ENCODE results near the gene IGF2R.
"Not testable (repeated sequence)": the region's sequence is repeated elsewhere in the genome, so short reads cannot be mapped to it uniquely, and the experiment has no call there.

IGF2R gene

GRCh38 chr6:160124007-160124406 lies 155.1 kb downstream of the IGF2R start:
- Histone ChIP-seq H3K79me2 (ENCODE audit: low read length) (no peaks in the 10 kb centered on the region), H3K27me3 (replicated peaks; ENCODE audit: insufficient read depth, low read length) (no peaks in the 10 kb centered on the region), H3K4me1 (ENCODE audit: low read length) (no peaks in the 10 kb centered on the region), H3K36me3 (replicated peaks; ENCODE audit: insufficient read depth, low read length) (no peaks in the 10 kb centered on the region), H2AFZ (ENCODE audit: low read length) (no peak overlapping the region), H4K20me1 (ENCODE audit: insufficient read depth, low read length) (no peaks in the 10 kb centered on the region), H3F3A (ENCODE audit: insufficient read depth, low read length) (no peaks in the 10 kb centered on the region), H3K4me3 (ENCODE audit: low read length) (no peak overlapping the region), H3K9me2 (replicated peaks; ENCODE audit: insufficient read depth, low read length) (no peaks in the 10 kb centered on the region), H3K4me2 (ENCODE audit: low read depth, low read length) (no peak overlapping the region), H3K9me3 (replicated peaks; ENCODE audit: insufficient read depth, low read length) (no peaks in the 10 kb centered on the region), H3K9ac (ENCODE audit: low read length) (no peak overlapping the region), H3K27ac (ENCODE audit: low read length) (no peak overlapping the region)
- TF ChIP-seq EZH2 (optimal IDR thresholded peaks at IDR 0.05; ENCODE audit: low read depth, low read length), result no peak
- no peak for TF ChIP-seq EZH2phosphoT487 (IDR thresholded peaks at IDR 0.05; ENCODE audit: low read length)
- TF ChIP-seq CTCF (IDR thresholded peaks at IDR 0.05; ENCODE audit: low read length), result no peak
- no peak for DNase-seq

- H3K4me2 ChIP-seq (ENCODE audit: low read depth, low read length), result no peak overlapping the region
- no peaks in the 10 kb centered on the region for H3K9me3 ChIP-seq (replicated peaks; ENCODE audit: insufficient read depth, low read length)
- no peak for DNase-seq
- H3K27me3 ChIP-seq (replicated peaks; ENCODE audit: insufficient read depth, low read length), result no peaks in the 10 kb centered on the region
- no peak for TF ChIP-seq CTCF (IDR thresholded peaks at IDR 0.05; ENCODE audit: low read length)
- no peak for TF ChIP-seq EZH2phosphoT487 (IDR thresholded peaks at IDR 0.05; ENCODE audit: low read length)
- TF ChIP-seq EZH2 (optimal IDR thresholded peaks at IDR 0.05; ENCODE audit: low read depth, low read length), result no peak
- H3K4me3 ChIP-seq (ENCODE audit: low read length), result no peak overlapping the region
- H4K20me1 ChIP-seq (ENCODE audit: insufficient read depth, low read length), result no peaks in the 10 kb centered on the region
- no peaks in the 10 kb centered on the region for H3K36me3 ChIP-seq (replicated peaks; ENCODE audit: insufficient read depth, low read length)
- H3K9ac ChIP-seq (ENCODE audit: low read length), result no peak overlapping the region
- no peak overlapping the region for H3K27ac ChIP-seq (ENCODE audit: low read length)
- no peaks in the 10 kb centered on the region for H3K4me1 ChIP-seq (ENCODE audit: low read length)
- no peaks in the 10 kb centered on the region for H3K9me2 ChIP-seq (replicated peaks; ENCODE audit: insufficient read depth, low read length)
- H2AFZ ChIP-seq (ENCODE audit: low read length), result no peak overlapping the region
- H3K79me2 ChIP-seq (ENCODE audit: low read length), result no peaks in the 10 kb centered on the region
- no peaks in the 10 kb centered on the region for H3F3A ChIP-seq (ENCODE audit: insufficient read depth, low read length)
Measured at GRCh38 chr6:160124605-160125004, 155.7 kb downstream of the IGF2R start.

GRCh38 chr6:160125105-160125504 lies 156.2 kb downstream of the IGF2R start:
- H3K27ac ChIP-seq (ENCODE audit: low read length); H3K27me3 ChIP-seq (replicated peaks; ENCODE audit: insufficient read depth, low read length); H3F3A ChIP-seq (ENCODE audit: insufficient read depth, low read length); H3K9ac ChIP-seq (ENCODE audit: low read length); H3K9me3 ChIP-seq (replicated peaks; ENCODE audit: insufficient read depth, low read length); H3K79me2 ChIP-seq (ENCODE audit: low read length); H3K4me3 ChIP-seq (ENCODE audit: low read length); H3K36me3 ChIP-seq (replicated peaks; ENCODE audit: insufficient read depth, low read length); H2AFZ ChIP-seq (ENCODE audit: low read length); H3K4me2 ChIP-seq (ENCODE audit: low read depth, low read length); DNase-seq; H4K20me1 ChIP-seq (ENCODE audit: insufficient read depth, low read length); H3K9me2 ChIP-seq (replicated peaks; ENCODE audit: insufficient read depth, low read length); H3K4me1 ChIP-seq (ENCODE audit: low read length): not testable (repeated sequence)

- Histone ChIP-seq H3K4me2 (ENCODE audit: low read depth, low read length) (no peak overlapping the region), H3K36me3 (replicated peaks; ENCODE audit: insufficient read depth, low read length) (no peaks in the 10 kb centered on the region), H3F3A (ENCODE audit: insufficient read depth, low read length) (no peaks in the 10 kb centered on the region), H3K9me3 (replicated peaks; ENCODE audit: insufficient read depth, low read length) (no peaks in the 10 kb centered on the region), H3K9me2 (replicated peaks; ENCODE audit: insufficient read depth, low read length) (no peaks in the 10 kb centered on the region), H3K4me3 (ENCODE audit: low read length) (no peak overlapping the region), H3K79me2 (ENCODE audit: low read length) (no peaks in the 10 kb centered on the region), H3K27me3 (replicated peaks; ENCODE audit: insufficient read depth, low read length) (no peaks in the 10 kb centered on the region), H2AFZ (ENCODE audit: low read length) (no peak overlapping the region), H3K27ac (ENCODE audit: low read length) (no peak overlapping the region), H4K20me1 (ENCODE audit: insufficient read depth, low read length) (no peaks in the 10 kb centered on the region), H3K9ac (ENCODE audit: low read length) (no peak overlapping the region), H3K4me1 (ENCODE audit: low read length) (no peaks in the 10 kb centered on the region)
- TF ChIP-seq CTCF (IDR thresholded peaks at IDR 0.05; ENCODE audit: low read length) (no peak), EZH2phosphoT487 (IDR thresholded peaks at IDR 0.05; ENCODE audit: low read length) (no peak), EZH2 (optimal IDR thresholded peaks at IDR 0.05; ENCODE audit: low read depth, low read length) (no peak)
- no peak for DNase-seq
Measured at GRCh38 chr6:160127270-160128124, 158.6 kb downstream of the IGF2R start.

Data from MM.1S (cell line).